Pons (tissue), 1 donor: ENCODE data around the gene DYDC1.

Source experiments
- DNase-seq: peaks from one replicate; pipeline ENCODE4 v3.0.0-alpha.2; 2016; ENCODE audit warnings: low spot score

The DYDC1 gene

DNA sequence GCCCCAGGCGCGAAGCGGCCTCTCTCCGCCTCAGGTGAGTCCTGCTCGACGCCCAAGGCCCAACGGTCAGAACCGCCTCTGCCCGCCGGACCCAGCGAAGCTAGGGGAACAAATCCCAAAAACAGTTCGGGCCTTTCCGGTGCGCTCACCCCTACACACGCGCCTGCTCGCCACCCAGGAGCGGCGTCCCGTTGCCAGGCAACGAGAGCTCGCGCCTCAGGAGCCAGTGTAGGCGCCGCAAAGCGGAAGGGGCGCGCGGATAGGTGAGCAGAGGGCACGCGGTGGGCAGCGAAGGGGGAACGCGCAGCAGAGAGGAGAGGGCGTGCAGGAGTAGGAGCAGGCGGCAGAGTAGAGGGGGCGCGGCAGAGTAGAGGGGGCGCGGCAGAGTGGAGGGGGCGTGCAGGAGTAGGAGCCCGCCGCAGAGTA lies at the start of gene DYDC1, which contains the start of gene DYDC2:
TSS of gene DYDC1 (minus strand) at position 193 of the 426 bp plus-strand sequence. CDS start 4,154 bp downstream, outside the sequence.
TSS of gene DYDC2 (plus strand) at position 219 of the 426 bp plus-strand sequence. CDS start 5,663 bp downstream, outside the sequence.
- DNase-seq, result no peak

DNA sequence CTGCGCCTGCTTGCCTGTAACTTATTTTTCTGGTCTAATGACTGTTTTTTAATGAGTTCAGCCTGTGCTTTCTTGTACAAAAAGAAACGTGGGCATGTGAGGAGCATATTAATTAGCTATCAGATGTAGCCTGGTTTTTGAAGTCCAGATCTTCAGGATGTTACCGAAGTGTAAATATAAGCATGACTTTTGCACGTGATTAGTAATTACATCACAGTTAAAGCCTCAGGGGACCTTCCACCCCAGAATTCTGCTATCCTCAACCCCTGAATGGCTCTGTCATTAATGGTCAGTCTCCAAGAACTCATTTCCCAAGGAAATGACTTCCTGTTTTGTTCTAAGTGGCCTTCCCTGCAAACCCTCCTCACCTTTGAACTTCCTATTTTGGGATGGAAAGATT lies 49.6 kb upstream of the DYDC1 start:
- no peak for DNase-seq

DNA sequence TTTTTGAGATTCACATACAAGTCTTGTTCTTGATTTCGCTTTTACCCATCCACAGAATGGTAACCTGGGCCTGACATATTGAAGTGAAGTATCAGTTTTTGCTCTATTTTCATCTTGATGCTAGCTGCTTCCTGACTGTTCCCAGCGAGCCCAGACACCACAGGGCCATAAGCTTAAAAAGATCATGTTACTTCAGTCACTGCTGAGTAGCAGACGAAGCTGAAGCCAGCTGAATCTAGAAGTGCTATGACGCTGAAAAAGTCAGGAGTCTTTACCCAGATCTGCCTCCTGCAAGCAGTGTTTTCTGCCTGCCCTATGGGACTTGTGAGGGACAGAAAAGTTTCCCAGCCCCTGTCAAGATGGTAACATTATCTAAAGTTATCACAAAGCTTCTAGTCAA lies 49.1 kb upstream of the DYDC1 start:
- no peak for DNase-seq

DNA sequence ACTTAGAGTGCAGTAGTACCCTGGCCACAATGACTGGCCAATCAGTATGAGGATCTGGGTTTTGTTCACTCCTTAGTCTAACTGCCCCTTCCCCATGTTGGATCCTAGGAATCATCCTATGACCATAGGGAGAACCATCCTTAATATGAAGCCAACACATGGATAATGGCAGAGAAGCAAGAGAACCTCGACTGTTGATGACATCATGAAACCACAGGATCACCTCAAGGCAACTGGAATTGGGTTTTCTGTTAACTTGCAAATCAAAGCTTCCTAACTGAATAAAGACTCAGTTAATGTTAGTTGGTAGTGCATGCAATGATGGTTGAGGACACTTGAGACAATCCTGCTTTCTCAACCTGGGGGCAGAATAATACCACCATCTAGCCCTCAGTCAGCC lies 48.5 kb upstream of the DYDC1 start:
- no peak for DNase-seq

DNA sequence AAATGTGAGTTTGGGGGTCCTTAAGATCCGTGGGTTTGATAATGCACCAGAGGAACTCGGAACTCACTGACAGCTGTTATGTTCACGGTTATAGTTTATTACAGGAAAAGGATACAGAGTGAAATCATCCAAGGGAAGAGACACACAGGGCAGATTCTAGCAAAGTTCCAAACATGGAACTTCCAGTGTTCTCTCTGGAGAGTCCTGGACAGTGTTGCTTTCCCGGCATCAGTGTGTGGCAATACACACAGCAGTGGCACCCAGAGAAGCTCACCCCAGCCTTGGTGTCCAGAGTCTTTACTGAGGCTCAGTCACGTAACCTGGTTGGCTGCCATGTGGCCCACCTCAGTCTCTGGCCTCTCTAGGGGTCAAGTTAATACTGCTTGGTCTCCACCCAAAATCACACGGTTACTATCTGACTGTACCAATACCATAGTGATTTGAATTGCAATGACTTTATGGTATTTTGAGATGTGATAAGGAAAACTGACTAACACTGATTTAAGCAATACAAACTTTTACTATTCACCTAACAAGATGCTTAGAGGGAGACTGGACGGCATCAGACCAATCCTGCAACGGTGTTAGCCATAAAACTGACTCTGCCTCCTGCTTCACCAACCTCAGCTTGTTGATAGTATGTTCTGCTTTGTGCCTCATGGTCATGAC lies 43.7 kb upstream of the DYDC1 start:
- DNase-seq, result no peak

DNA sequence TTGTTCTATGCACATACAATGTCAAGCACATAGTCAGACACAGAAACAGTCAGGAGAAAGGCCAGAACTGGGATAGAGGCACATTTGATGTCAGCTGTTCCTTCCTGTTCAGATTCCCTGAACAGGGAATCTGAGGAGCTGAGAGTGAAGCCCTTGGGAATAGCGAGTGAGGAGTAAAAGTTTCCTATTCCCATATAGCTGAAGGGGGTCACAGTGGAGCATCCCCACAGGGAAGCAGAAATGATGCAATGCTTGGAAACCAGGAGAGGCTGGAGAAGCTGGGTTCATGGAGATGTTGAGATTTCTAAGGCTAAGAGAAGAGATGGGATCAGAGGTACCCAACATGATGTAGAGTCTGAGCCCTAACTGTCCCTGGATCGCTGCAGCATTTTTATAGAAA lies 40.5 kb upstream of the DYDC1 start:
- DNase-seq, result no peak

DNA sequence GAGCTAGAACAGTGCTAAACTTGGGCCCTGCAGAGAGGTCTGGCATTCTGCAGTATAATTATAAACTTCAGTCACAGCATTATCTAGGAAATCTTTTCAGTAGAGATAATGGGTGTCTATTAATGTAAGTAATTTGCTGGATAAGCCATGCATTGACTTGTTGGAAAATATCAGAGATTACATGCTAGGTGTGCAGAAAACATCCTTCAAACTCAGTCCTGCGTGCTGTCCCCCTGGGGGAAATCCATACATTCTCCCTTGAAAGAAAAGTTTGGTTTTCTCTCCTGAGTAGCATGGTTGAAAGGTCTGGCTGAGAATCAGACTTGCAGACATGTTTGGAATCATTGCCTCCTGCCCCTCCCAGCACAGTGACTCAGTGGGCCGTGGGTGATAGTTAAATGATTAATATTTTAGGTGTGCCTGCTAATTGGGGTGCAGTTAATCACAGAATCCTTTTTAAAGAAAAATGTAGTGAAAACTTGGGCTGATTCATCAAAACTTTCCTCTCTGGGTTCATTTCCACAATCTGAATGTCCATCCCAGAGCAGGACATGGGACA lies 37.9 kb upstream of the DYDC1 start:
- no peak for DNase-seq

DNA sequence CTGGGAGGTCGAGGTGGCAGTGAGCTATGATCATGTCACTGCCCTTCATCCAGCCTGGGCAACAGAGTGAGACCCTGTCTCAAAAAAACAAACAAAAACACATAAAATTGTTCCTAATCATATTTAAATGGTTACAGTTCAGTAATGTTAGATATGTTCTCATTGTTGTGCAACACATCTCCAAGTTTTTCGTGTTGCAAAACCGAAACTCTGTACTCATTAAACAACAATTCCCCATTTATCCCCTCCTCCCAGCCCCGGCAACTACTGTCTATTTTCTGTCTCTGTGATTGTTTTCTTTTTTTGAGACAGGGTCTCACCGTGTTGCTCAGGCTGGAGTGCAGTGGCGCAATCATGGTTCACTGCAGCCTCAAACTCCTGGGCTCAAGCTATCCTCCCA lies 35.7 kb upstream of the DYDC1 start:
- no peak for DNase-seq

DNA sequence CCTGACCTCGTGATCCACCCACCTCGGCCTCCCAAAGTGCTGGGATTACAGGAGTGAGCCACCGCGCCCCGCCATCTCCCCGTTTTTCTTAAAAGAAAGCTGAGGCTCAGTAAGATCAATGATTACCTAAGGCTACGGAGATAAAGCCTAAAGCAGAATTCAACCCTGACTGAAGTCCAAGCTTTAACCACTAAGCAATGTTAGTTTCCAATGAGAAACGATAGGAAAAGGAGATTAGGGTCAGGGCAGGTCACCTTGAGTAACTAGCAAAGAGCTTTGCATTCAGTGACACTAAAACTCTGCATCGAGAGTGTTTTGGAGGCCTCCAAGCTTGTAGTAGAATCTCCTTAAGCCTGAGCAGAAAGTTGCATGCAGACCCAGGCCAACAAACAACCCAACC lies 34.2 kb upstream of the DYDC1 start:
- no peak for DNase-seq

DNA sequence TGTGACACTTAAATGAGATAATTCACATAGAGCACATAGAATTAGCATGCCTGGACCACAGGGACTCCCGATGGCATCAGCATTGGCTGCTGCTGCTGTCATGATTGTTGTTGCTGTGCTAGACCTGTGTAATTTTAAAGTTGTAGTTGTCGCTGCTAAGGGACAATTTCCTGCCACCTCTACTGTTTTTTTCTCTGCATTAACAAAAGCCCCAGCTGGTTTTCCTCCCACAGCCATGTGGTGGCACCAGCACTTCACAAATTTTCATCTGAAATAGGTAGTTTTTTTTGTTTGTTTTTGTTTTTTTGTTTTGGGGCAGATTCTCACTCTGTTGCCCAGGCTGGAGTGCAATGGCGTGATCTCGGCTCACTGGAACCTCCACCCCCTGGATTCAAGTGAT lies 26.4 kb upstream of the DYDC1 start:
- peak; percentile 59 for DNase-seq

DNA sequence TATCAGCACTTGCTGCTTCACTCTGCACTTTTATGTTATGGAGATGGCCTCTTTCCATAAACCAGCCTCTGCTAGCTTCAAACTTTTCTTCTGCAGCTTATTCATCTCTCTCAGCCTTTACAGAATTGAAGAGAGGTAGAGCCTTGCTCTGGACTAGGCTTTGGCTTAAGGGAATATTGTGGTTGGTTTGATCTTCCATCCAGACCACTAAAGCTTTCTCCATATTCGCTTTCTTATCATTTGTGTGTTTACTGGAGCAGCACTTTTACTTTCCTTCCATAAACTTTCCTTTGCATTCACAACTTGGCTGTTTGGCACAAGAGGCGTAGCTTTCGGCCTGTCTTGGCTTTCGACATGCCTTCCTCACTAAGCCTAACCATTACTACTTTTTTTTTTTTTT lies 23.6 kb upstream of the DYDC1 start:
- DNase-seq, result no peak

DNA sequence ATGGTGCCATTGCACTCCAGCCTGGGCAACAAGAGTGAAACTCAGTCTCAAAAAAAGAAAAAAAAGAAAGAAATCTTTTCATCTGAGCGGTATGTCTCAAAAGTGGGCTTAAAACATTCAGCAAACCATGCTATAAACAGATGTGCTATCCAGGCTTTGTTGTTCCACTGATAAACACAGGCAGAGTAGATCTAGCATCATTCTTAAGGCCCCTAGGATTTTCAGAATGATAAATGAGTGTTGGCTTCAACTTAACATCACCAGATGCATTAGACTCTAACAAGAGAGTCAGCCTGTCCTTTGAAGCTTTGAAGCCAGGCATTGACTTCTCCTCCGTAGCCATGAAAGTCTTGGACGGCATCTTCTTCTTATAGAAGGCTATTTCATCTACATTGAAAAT lies 23.1 kb upstream of the DYDC1 start:
- no peak for DNase-seq

DNA sequence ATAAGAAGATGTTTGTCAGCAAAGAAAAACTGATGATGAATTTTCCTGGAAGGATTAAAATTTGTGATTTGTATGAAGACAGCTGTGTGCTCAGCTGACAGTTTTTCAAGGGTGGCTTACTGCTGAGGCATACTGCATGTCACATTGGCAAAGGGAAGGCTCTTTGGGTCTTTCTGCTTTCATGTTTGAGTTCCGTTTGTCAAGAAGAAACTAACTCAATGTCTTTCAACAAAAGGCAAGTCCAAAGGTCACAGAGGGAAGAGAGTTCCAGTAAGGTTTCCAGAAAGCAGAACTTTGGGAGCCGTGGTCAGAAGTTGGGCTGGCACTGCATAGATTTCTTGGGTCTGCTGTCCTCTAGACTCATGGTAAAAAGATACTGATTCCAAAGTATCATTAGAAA lies 16.9 kb upstream of the DYDC1 start:
- DNase-seq, result no peak

DNA sequence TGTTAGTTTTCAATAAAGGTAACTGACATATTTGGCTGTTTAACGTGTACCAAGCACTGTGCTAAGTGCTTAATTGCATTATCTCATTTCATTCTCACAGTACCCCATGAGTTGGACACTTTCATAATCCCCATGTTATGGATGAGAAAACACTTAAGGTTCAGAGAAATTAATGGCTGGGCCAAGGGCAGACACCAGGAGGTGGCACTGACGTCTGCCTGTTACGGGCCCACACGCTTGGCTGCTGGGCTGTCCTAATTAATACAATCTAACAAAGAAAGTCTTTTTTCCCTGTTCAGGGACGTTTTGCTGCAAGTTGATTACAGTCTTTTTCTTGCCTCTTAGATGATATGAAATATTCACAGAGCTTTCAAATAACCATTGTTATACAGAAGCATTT lies 16.1 kb upstream of the DYDC1 start:
- DNase-seq, result peak; percentile 68

DNA sequence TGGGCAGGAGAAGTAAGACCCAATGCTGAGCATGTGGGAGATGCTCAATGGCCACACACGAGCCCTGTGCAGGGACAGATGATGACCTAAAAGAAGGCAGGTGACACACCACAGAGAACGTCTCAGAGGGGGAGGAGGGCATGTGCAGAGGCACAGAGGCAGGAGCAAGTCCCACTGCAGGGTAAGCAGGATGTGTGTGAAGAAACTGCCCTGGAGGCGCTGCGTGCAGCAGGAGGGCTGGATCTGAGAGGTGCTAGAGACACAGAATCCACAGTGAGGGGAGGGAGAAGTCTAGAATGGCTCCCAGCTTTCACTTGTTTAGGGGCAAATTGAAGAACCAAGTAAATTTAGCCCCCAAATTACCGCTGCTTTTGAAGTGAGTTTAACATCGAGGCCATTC lies 14.9 kb upstream of the DYDC1 start:
- DNase-seq, result no peak

DNA sequence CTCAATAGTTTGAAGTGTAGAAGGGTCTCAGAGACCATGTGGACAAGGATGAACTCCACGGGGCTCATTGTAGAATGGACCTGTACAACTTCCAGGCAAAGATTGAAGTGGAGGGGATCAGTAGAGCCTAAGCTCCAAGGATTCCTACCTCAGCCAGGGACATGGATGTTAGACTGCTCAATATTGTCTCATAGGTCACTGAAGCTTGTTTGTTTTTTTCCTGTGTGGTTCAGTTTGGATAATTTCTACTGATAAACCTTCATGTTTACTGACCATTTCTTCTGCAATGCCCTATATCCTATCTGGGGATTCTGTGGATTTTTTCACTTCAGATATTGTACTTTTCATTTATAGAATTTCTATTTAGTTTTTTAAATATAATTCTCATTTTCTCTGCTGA lies 9.0 kb upstream of the DYDC1 start:
- no peak for DNase-seq

DNA sequence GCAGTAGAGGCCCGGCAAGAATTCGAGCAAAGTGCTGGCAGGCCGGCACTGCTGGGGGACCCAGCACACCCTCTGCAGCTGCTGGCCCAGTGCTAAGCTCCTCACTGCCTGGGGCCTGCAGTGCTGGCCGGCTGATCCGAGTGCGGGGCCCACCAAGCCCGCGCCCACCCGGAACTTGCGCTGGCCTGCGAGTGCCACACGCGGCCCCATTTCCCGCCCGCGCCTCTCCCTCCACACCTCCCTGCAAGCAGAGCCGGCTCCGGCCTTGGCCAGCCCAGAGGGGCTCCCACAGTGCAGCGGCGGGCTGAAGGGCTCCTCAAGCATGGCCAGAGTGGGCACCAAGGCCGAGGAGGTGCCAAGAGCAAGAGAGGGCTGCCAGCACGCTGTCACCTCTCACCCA lies 3.1 kb upstream of the DYDC1 start:
- no peak for DNase-seq

DNA sequence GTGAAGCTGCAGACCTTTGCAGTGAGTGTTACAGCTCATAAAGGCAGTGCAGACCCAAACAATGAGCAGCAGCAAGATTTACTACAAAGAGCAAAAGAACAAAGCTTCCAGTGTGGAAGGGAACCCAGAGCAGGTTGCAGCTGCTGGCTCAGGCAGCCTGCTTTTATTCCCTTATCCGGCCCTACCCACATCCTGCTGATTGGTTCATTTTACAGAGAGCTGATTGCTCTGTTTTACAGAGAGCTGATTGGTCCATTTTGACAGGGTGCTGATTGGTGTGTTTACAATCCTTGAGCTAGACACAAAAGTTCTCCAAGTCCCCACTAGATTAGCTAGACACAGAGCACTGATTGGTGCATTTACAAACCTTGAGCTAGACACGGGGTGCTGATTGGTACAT lies 2.4 kb upstream of the DYDC1 start:
- DNase-seq, result peak; percentile 13

DNA sequence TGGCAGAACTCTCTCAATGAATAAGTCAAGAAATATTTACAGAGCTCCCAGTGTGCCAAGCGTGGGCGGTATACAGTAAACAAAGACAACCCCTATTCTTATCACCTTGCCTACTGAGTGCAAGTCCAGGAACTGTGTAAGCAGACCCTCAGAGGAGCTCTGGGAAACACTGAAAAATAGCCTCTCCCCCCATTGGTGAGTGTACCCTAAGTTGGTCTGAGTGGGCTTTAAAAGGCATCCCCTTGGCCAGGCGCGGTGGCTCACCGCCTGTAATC lies 1.2 kb upstream of the DYDC1 start:
- DNase-seq, result no peak

DNA sequence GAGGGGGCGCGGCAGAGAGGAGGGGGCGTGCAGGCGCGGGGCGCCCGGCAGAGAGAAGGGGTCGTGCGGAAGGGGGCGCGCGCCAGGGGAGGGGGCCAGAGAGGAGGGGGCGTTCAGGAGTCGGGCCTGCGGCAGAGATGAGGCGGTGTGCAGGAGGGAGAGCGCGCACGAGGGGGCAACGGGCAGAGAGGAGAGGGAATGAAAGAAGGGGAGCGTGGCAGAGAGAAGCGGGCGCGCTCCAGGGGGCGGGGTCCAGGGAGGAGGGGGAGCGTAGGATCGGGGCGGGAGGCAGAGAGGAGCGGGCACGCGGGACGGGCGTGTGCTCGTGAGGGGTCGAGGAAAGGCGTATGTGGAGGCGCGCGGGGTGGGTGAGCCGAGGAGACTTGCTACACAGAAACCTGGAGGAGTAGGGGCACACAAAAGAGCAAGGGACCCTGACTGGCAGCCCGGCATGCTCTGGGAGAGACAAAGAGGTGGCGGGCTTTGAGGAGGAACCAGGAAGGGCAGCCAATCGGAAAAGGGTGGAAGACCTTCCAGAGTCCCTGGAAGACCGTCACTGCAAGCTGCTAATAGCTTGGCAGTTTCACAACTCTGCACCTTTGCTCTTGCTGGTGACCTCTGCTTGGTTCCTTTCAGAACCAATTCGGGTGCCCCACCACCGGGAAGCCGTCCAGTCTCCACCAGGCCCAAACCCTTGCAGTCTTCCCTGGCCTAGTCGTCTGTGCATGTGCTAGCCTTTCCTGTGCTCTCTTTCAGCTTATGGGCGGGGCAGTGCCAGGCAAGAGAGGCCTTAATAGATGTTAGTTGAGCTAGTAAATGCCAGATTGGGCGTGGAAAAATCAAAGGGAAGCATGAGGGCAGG lies 665 bp upstream of the DYDC1 start:
- no peak for DNase-seq

DNA sequence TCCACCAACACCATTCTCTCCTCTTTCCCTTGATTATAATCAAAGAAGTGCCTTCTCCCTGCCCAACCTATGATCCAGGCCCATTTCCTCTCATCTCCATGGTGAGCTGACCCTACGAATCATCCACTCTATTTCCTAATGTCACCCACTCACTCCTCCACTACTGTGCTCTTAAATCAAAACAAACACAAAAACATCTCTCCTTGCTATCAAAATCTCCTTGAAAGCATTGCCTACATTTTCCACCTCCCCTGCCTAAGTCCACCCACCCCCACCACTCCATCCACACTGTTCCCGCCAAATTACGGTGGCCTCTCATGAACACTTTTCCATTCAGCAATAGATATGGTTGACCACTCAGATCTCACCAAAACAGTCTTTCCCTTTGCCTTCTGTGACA lies 5.3 kb downstream of the DYDC1 start:
- DNase-seq, result no peak

DNA sequence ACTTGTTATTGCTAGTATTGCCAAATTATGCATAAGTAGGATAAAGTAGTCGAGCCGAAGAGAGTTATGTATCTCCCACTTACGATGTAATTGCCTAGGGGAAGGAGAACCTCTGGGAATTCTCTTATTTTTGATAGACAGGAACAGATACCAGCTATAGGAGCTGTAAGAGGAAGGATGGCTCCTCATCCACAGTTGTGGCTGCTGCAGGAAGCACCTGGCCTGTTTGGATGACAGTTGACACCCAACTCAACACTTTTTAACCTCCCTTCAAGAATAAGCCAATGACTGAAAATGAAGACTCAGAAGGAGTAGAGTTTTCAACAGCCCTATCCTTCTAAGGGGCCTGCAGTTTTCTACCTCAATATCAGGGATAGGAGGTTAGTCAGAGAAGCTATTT lies 6.3 kb downstream of the DYDC1 start:
- no peak for DNase-seq

DNA sequence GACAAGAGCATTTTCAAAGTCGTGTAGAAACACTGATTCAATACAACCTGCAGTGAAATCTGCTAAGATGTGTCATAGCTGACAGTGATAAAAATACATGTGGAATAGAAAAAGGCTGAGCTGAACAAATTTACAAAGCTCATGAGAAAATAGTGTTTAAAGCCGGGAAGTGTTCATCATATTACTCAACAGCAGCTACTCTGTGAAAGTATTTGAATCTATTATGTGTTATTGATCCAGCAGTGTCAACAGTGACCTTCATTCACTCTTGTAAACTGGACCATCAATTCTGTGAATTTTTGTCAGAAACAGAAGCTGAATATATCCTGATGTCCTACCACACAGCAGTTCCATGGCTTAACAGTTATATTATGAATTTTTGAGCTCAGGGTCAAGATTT lies 11.6 kb downstream of the DYDC1 start:
- no peak for DNase-seq

DNA sequence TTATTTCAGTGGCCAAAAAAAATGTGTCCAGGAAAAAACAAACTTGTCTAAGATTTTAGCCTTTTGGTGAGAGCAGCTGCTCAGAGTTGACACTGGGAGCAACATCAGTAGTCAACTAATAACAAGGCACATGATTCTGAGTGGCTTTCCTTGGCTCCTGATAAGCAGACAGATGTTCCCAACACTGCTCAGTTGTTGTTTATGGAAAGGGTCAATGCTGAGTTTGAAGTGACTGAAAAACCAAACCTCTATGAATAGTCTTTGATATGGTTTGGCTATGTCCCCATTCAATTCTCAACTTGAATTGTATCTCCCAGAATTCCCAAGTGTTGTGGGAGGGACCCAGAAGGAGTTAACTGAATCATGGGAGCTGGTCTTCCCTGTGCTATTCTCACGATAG lies 12.3 kb downstream of the DYDC1 start:
- no peak for DNase-seq
